Chondrocyte (in vitro differentiated cells): ENCODE measurements around the gene CCDC136. TPM values are rescaled to one million over a fixed set of nuclear protein-coding genes. Genes with fewer than 3 reads are reported as not detected.

ENCODE experiments used
- DNase-seq: peaks from one replicate; pipeline ENCODE4 v3.0.0; 2021; ENCODE audit warnings: mixed read lengths, low spot score
- H3K27ac Mint-ChIP-seq: one replicate; pipeline ENCODE4 v1.8.0; 2021; ENCODE audit warnings: mild to moderate bottlenecking, moderate library complexity, mixed read lengths; ENCODE audit not compliant: unreplicated experiment
- H3K27me3 Mint-ChIP-seq: 2 replicates; pipeline ENCODE4 v1.8.0; 2021; ENCODE audit warnings: low read depth, mixed read lengths
- H3K36me3 Mint-ChIP-seq: 2 replicates; pipeline ENCODE4 v1.8.0; 2021; ENCODE audit warnings: low read depth, mixed read lengths
- H3K4me1 Mint-ChIP-seq: 2 replicates; pipeline ENCODE4 v1.8.0; 2021; ENCODE audit warnings: low read depth, mild to moderate bottlenecking, mixed read lengths
- H3K4me3 Mint-ChIP-seq: one replicate; pipeline ENCODE4 v1.8.0; 2021; ENCODE audit warnings: mild to moderate bottlenecking, moderate library complexity, mixed read lengths; ENCODE audit not compliant: unreplicated experiment
- H3K9me3 Mint-ChIP-seq: 2 replicates; pipeline ENCODE4 v1.8.0; 2021; ENCODE audit warnings: low read depth, mixed read lengths
- total RNA-seq: library from RNA; stranded (reverse); gene quantifications from 3 replicates; pipeline ENCODE4 v1.2.1, GENCODE V29; 2021
- TF ChIP-seq, protein P1 (sequence below): fragments of 200-600 bp; sonication (generic); IDR thresholded peaks from 2 replicates; pipeline ENCODE4 v1.5.0; 2021; ENCODE audit warnings: antibody characterized with exemption, mild to moderate bottlenecking, moderate library complexity

Gene CCDC136
- total RNA-seq, 1 donor from 2014 or later, result 8.5 TPM

DNA sequence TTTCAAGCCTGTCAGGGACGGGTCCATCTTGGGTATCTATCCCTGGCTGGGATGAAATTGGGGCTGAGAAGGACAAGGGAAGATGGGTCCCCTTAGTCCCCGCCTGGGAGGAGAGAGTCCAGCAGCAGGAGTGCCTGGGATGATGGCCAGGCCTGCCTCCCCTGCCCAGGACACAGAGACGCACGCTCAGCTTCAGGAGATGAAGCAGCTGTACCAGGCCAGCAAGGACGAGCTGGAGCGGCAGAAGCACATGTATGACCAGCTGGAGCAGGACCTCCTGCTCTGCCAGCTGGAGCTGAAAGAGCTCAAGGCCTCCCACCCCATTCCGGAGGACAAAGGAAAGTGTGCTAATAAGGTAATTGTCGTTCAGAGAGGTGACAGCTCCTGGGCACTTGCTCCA, 15.4 kb downstream of the CCDC136 start:
- Mint-ChIP-seq H3K4me1 (peaks cover 11% of the 10 kb centered on the region), H3K36me3 (peaks cover 5% of the 10 kb centered on the region), H3K4me3 (no peak overlapping the region), H3K27ac (peak overlapping the region; percentile 32), H3K27me3 (no peaks in the 10 kb centered on the region), H3K9me3 (no peaks in the 10 kb centered on the region)
- TF ChIP-seq, protein P1, sequence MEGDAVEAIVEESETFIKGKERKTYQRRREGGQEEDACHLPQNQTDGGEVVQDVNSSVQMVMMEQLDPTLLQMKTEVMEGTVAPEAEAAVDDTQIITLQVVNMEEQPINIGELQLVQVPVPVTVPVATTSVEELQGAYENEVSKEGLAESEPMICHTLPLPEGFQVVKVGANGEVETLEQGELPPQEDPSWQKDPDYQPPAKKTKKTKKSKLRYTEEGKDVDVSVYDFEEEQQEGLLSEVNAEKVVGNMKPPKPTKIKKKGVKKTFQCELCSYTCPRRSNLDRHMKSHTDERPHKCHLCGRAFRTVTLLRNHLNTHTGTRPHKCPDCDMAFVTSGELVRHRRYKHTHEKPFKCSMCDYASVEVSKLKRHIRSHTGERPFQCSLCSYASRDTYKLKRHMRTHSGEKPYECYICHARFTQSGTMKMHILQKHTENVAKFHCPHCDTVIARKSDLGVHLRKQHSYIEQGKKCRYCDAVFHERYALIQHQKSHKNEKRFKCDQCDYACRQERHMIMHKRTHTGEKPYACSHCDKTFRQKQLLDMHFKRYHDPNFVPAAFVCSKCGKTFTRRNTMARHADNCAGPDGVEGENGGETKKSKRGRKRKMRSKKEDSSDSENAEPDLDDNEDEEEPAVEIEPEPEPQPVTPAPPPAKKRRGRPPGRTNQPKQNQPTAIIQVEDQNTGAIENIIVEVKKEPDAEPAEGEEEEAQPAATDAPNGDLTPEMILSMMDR, result no peak
- DNase-seq, result no peak

- peaks cover 2% of the 10 kb centered on the region for H3K4me1 Mint-ChIP-seq
- H3K36me3 Mint-ChIP-seq, result peaks cover 5% of the 10 kb centered on the region
- no peaks in the 10 kb centered on the region for H3K27me3 Mint-ChIP-seq
- no peak overlapping the region for H3K4me3 Mint-ChIP-seq
- TF ChIP-seq, protein P1, result no peak
- H3K27ac Mint-ChIP-seq, result no peak overlapping the region
- no peaks in the 10 kb centered on the region for H3K9me3 Mint-ChIP-seq
- no peak for DNase-seq
These were observed 17.6 kb downstream of the CCDC136 start for GRCh38 chr7:128809363-128809762.

DNA sequence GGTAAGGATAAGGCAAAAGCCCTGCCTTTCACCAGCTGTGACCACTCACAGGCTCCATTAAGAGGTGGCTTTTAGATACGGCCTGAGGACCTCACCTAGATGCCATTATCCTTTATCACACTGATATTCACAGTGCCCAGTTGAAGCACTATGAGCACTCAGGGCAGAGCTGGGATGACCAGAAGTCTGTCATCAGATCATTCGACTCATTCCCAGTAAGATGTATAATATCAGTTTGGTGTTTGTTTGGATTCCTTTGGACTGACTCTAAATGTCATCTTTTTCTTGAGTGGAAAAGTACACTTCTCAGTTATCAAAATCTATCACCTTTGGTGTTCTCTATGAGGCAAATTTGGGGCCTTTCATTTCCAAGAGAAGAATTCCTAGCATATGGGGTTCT, 18.7 kb downstream of the CCDC136 start:
- Mint-ChIP-seq H3K27me3 (peaks cover 1% of the 10 kb centered on the region), H3K27ac (no peak overlapping the region), H3K4me3 (no peak overlapping the region), H3K9me3 (no peaks in the 10 kb centered on the region), H3K36me3 (peaks cover 5% of the 10 kb centered on the region), H3K4me1 (no peaks in the 10 kb centered on the region)
- DNase-seq, result no peak
- TF ChIP-seq, protein P1, result no peak

DNA sequence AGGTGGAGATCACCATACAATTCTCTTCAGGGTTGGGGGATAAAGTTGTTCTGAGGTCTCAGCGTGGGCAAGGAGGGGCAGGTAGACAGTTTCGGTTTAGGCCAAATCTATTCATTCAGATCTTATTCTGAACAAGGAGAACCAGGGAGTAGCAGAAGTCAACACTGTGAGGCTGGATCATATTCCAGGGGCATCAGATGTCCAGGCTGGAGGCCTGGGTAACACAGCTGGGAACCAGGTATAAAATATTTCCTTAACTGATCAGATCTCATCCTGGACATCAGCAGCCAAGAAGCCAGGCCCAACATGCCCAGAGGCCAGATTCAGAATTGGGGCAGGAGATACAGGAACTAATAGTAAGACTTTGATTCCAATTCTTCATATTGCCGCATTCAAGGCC, 19.2 kb downstream of the CCDC136 start:
- no peaks in the 10 kb centered on the region for H3K4me1 Mint-ChIP-seq
- no peak overlapping the region for H3K27ac Mint-ChIP-seq
- no peak for DNase-seq
- H3K27me3 Mint-ChIP-seq, result peaks cover 3% of the 10 kb centered on the region
- H3K36me3 Mint-ChIP-seq, result peaks cover 5% of the 10 kb centered on the region
- no peak overlapping the region for H3K4me3 Mint-ChIP-seq
- TF ChIP-seq, protein P1, result no peak
- H3K9me3 Mint-ChIP-seq, result no peaks in the 10 kb centered on the region

- no peaks in the 10 kb centered on the region for H3K4me1 Mint-ChIP-seq
- H3K4me3 Mint-ChIP-seq, result no peak overlapping the region
- TF ChIP-seq, protein P1, result no peak
- DNase-seq, result no peak
- peaks cover 3% of the 10 kb centered on the region for H3K27me3 Mint-ChIP-seq
- no peak overlapping the region for H3K27ac Mint-ChIP-seq
- H3K9me3 Mint-ChIP-seq, result no peaks in the 10 kb centered on the region
- H3K36me3 Mint-ChIP-seq, result peaks cover 3% of the 10 kb centered on the region
These were observed 20.1 kb downstream of the CCDC136 start for GRCh38 chr7:128811631-128812430.
